ENCODE data around the gene SLC16A9. TPM values are rescaled to one million over a fixed set of nuclear protein-coding genes. Genes with fewer than 3 reads are reported as not detected.

SLC16A9 gene
- total RNA-seq, 1 donor from 2014 or later: 11.6 TPM

DNA sequence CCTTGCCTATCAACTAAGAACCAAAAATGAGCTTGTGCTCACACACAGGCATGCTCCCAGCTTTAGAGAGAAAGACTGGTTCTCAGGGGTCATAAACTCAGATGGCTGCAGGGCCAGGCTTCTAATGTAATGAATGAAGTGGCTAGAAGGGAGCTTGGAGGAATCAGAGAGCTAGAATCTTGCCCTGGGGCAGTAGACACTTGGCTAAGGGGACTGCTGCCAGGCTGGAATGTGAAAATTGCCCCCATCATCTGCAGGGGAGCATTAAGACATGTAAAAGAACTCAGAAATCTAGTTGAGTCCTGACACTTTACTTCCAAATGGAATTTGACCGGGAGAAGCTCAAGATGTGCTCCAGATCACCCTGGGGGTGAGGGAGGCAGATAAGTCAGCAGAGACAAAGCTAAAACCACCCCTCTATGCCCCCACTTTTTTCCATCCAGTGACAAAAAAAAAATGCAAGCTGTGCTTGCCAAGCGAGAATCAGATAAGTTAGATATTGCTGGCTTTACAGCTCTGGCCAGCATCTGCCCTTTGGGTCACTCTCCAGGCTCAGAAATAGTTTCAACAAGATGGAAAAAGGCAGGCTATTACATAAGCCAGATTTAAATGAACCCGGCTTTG lies 2.3 kb upstream of the SLC16A9 start:
- no peak overlapping the region for H3K27ac Mint-ChIP-seq
- H3K36me3 Mint-ChIP-seq (ENCODE audit: insufficient read depth): no peaks in the 10 kb centered on the region
- no peaks in the 10 kb centered on the region for H3K9me3 Mint-ChIP-seq (ENCODE audit: low read depth)
- no peak for DNase-seq (ENCODE audit: low spot score, unreplicated experiment)
- TF ChIP-seq, protein P1, sequence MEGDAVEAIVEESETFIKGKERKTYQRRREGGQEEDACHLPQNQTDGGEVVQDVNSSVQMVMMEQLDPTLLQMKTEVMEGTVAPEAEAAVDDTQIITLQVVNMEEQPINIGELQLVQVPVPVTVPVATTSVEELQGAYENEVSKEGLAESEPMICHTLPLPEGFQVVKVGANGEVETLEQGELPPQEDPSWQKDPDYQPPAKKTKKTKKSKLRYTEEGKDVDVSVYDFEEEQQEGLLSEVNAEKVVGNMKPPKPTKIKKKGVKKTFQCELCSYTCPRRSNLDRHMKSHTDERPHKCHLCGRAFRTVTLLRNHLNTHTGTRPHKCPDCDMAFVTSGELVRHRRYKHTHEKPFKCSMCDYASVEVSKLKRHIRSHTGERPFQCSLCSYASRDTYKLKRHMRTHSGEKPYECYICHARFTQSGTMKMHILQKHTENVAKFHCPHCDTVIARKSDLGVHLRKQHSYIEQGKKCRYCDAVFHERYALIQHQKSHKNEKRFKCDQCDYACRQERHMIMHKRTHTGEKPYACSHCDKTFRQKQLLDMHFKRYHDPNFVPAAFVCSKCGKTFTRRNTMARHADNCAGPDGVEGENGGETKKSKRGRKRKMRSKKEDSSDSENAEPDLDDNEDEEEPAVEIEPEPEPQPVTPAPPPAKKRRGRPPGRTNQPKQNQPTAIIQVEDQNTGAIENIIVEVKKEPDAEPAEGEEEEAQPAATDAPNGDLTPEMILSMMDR (IDR thresholded peaks at IDR 0.05; ENCODE audit: unreplicated experiment): no peak
- no peak overlapping the region for H3K4me3 Mint-ChIP-seq (ENCODE audit: low read depth)
- H3K4me1 Mint-ChIP-seq (ENCODE audit: low read depth): peaks cover 3% of the 10 kb centered on the region
- peaks cover 40% of the 10 kb centered on the region for H3K27me3 Mint-ChIP-seq

DNA sequence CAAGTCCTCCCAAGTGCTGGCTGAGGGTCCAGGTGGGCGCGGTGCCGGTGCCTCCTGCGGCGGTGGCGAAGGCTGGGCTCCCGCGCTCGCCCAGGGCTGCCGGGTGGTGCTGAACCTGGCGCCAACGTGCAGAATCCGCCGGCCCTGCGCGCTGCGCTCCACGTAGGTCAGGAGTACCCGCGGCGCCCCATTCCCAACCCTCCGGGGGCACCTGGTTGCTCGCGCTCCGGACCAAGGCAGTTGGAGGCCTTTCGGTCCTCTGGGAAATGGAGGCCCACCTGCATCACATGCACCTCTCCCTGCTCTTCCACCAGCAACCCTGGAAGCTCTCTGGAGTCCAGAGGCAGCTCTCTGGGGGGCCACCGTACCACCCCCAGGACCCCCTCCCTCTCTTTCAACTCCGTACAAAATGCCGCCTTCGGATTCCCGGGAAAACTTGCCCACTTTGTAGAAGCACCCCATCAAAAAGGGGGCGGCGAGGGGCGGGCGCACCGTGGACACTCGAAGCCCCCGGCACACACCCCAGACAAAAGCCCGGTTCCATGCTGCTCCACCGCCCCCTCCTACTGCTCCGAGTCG lies 745 bp downstream of the SLC16A9 start:
- Mint-ChIP-seq H3K4me1 (ENCODE audit: low read depth) (peaks cover 3% of the 10 kb centered on the region), H3K4me3 (ENCODE audit: low read depth) (peak overlapping the region; percentile 86), H3K9me3 (ENCODE audit: low read depth) (no peaks in the 10 kb centered on the region), H3K27ac (peak overlapping the region; percentile 92), H3K27me3 (peaks cover 37% of the 10 kb centered on the region), H3K36me3 (ENCODE audit: insufficient read depth) (peaks cover 3% of the 10 kb centered on the region)
- TF ChIP-seq, protein P1 (IDR thresholded peaks at IDR 0.05; ENCODE audit: unreplicated experiment): no peak
- DNase-seq (ENCODE audit: low spot score, unreplicated experiment): peak; percentile 36

DNA sequence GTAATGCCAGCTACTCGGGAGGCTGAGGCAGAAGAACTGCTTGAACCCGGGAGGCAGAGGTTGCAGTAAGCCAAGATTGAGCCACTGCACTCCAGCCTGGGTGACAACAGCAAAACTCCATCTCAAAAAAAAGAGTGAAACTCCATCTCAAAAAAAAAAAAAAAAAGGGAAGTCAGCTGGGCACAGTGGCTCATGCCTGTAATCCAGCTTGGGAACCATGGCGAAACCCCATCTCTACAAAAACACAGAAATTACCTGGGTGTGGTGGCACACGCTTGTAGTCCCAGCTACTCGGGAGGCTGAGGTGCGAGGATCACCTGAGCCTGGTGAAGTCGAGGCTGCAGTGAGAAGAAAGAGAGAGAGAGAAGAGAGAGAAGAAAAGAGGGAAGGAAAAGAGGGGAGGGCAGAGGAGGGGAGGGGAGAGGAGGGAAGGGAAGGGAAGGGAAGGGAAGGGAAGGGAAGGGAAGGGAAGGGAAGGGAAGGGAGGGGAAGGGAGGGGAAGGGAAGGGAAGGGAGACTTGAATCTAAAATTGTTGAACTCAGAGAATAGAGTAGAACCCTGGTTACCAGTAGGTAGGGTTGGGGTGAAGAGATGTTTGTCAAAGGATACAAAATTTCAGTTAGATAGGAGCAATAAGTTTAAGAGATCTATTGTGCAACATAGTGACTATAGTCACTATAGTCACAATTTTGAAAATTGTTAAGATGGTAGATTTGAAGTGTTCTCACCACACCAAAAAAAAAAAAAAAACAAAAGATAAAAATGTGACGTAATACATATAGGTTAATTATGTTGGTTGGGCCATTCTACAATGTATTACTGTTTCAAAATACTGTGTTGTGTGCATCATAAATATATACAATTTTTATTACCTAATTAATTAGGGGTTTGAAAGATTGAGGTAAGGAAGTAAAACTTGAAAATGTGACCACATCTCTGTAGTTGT lies 2.5 kb downstream of the SLC16A9 start:
- Mint-ChIP-seq H3K36me3 (ENCODE audit: insufficient read depth) (peaks cover 3% of the 10 kb centered on the region), H3K27ac (no peak overlapping the region), H3K9me3 (ENCODE audit: low read depth) (no peaks in the 10 kb centered on the region), H3K4me1 (ENCODE audit: low read depth) (peaks cover 10% of the 10 kb centered on the region), H3K4me3 (ENCODE audit: low read depth) (no peak overlapping the region), H3K27me3 (peaks cover 26% of the 10 kb centered on the region)
- TF ChIP-seq, protein P1 (IDR thresholded peaks at IDR 0.05; ENCODE audit: unreplicated experiment): no peak
- no peak for DNase-seq (ENCODE audit: low spot score, unreplicated experiment)

DNA sequence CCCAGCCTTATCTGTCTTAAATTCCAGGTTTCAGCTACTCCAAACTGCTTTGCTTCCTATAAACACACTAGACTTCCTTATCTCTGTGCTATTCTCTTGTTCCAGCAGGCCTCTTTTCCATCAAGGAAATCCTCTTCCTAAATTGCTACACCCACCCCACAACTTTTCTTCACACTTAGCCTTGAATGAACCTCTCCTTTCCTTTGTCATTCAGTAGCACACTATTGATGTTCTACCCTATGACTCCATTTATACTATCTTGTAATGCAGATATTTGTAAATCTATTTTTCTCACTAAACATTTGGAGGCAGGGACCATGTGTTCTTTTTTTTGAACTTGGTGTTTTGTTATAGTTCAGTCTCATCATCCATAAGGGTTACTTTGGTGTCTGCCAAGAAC lies 3.7 kb downstream of the SLC16A9 start:
- no peak overlapping the region for H3K4me3 Mint-ChIP-seq (ENCODE audit: low read depth)
- TF ChIP-seq, protein P1 (IDR thresholded peaks at IDR 0.05; ENCODE audit: unreplicated experiment): no peak
- H3K27me3 Mint-ChIP-seq: peaks cover 18% of the 10 kb centered on the region
- no peak for DNase-seq (ENCODE audit: low spot score, unreplicated experiment)
- no peaks in the 10 kb centered on the region for H3K9me3 Mint-ChIP-seq (ENCODE audit: low read depth)
- H3K27ac Mint-ChIP-seq: no peak overlapping the region
- peaks cover 3% of the 10 kb centered on the region for H3K36me3 Mint-ChIP-seq (ENCODE audit: insufficient read depth)
- peaks cover 10% of the 10 kb centered on the region for H3K4me1 Mint-ChIP-seq (ENCODE audit: low read depth)

DNA sequence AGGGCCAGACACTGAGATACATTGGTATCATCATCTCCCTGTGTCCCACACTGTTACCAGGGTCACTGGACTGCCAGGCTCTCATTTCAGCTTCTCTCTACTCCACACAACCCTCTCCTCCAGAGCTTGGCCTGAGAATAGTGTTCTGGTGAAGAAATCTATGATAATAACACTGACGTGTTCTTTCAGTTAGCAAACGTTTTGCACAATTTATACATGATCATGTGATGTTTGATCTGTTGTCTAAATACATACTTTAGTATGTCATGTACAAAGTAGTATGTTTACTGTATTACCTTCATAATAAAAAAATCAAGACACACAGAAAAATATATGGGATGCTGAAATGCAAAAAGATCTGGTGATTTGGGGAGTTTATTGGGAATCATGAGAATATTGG lies 5.0 kb downstream of the SLC16A9 start:
- Mint-ChIP-seq H3K9me3 (ENCODE audit: low read depth) (no peaks in the 10 kb centered on the region), H3K4me3 (ENCODE audit: low read depth) (no peak overlapping the region), H3K27me3 (peaks cover 9% of the 10 kb centered on the region), H3K36me3 (ENCODE audit: insufficient read depth) (peaks cover 3% of the 10 kb centered on the region), H3K4me1 (ENCODE audit: low read depth) (peaks cover 8% of the 10 kb centered on the region), H3K27ac (no peak overlapping the region)
- TF ChIP-seq, protein P1 (IDR thresholded peaks at IDR 0.05; ENCODE audit: unreplicated experiment): no peak
- DNase-seq (ENCODE audit: low spot score, unreplicated experiment): no peak

Data from progenitor cell of endocrine pancreas (in vitro differentiated cells).